Right lobe of liver (tissue), 4 donors: Measurements from ENCODE around the gene DCST2.

Source experiments
- CTCF ChIP-seq, 4 donors: fragments of 200-600 bp in 3 of 4; fragments of 450-650 bp in 1 of 4; IDR thresholded peaks; one replicate each; pipeline versions ENCODE4 v1.5.1 to v1.8.0; 2016 to 2022; ENCODE audit warnings: antibody characterized with exemption in 4 of 4, mild to moderate bottlenecking in 2 of 4
- POLR2A ChIP-seq: fragments of 450-650 bp; IDR thresholded peaks from one replicate; pipeline ENCODE4 v1.6.1; 2017; ENCODE audit warnings: antibody characterized with exemption, mild to moderate bottlenecking
- donor health status: DM: no; HTN: no; CAD: no.
- donor health status: DM: no; HTN: no; CAD: no.
- donor health status: DM: no; HTN: yes; CAD: no.

GRCh38 chr1:155072531-155073289 is 39.1 kb upstream of the DCST2 start:
- TF ChIP-seq CTCF (IDR thresholded peaks at IDR 0.05) (no peak), POLR2A (no peak)
